Omental fat pad (tissue), 4 donors: ENCODE results near the gene NANOS3. TPM values are rescaled to one million over a fixed set of nuclear protein-coding genes. Genes with fewer than 3 reads are reported as not detected.

Source experiments
- ATAC-seq: fragments of 150-250 bp; one replicate; pipeline ENCODE4 v1.9.1; 2016; ENCODE audit warnings: mild to moderate bottlenecking, moderate library complexity; ENCODE audit not compliant: low FRiP score
- DNase-seq: peaks from one replicate; pipeline ENCODE4 v3.0.0-alpha.2; 2019; ENCODE audit warnings: low spot score
- total RNA-seq, 4 donors: library from RNA; depleted of rRNA; stranded (reverse); fragments of >200 nt; gene quantifications; one replicate each; pipeline ENCODE4 v1.1.0, GENCODE V29; 2016
- TF ChIP-seq, protein P1 (sequence below), 3 donors: fragments of 450-650 bp; IDR thresholded peaks; one replicate each; pipeline ENCODE4 v1.5.1; 2016 to 2017; ENCODE audit warnings: antibody characterized with exemption in 3 of 3, mild to moderate bottlenecking in 3 of 3, moderate library complexity in 2 of 3

Gene NANOS3
- total RNA-seq, 4 donors from 2014 or later = not detected

DNA sequence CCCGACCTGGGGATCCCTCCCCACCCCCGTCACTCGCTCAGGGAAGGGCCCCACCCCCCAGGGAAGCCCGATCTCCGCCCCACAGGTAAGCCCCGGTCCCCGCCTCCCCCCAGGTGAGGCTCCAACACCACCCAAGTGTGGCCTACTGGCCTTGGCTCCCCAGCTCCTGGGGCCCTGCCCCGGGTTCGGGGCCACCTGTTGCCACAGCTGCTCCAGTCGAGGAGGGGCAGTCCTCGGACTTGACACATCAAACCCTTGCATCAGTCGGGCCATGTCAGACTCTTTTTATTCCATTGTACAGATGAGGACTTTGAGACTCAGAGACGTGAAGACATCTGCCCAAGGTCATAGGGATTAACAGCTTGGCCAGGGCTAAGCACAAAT is 29.6 kb downstream of the NANOS3 start:
- TF ChIP-seq, protein P1, sequence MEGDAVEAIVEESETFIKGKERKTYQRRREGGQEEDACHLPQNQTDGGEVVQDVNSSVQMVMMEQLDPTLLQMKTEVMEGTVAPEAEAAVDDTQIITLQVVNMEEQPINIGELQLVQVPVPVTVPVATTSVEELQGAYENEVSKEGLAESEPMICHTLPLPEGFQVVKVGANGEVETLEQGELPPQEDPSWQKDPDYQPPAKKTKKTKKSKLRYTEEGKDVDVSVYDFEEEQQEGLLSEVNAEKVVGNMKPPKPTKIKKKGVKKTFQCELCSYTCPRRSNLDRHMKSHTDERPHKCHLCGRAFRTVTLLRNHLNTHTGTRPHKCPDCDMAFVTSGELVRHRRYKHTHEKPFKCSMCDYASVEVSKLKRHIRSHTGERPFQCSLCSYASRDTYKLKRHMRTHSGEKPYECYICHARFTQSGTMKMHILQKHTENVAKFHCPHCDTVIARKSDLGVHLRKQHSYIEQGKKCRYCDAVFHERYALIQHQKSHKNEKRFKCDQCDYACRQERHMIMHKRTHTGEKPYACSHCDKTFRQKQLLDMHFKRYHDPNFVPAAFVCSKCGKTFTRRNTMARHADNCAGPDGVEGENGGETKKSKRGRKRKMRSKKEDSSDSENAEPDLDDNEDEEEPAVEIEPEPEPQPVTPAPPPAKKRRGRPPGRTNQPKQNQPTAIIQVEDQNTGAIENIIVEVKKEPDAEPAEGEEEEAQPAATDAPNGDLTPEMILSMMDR (IDR thresholded peaks at IDR 0.05) = no peak
- DNase-seq (no peak), ATAC-seq (no peak)

DNA sequence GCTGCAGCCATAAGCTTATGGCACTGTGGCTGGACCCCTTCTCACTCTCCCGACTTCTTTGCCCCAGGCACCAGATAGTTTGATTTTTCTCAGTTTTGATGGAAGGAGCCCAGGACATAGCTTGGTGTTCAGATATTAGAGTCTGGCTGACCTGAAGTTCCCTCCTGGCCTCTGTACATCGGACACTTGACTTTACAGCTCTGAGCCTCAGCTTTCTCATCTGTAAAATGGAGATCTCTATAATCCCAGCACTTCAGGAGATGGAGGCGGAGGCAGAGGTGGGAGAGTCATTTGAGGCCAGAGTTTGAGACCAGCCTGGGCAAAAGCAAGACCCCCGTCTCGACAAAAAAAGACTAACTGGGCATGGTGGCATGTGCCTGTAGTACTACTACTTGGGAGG is 30.0 kb downstream of the NANOS3 start:
- DNase-seq = no peak
- TF ChIP-seq, protein P1 (IDR thresholded peaks at IDR 0.05) = no peak
- ATAC-seq = no peak

DNA sequence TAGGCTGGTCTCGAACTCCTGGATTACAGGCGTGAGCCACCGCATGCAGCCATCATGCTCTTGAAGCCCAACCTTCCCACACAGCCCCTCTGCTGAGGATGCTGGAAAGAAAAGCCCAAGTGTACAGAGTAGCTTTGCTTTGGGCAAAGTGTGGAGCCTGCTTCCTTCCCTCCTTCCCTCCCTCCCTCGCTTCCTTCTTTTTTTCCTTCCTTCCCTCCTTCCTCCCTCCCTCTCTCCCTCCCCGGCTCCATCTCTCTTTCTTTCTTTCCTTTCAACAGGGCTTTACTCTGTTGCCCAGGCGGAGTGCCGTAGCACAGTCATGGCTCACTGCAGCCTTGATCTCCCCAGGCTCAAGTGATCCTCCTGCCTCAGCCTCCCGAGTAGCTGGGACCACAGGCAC is 31.7 kb downstream of the NANOS3 start:
- no peak for DNase-seq
- TF ChIP-seq, protein P1 (IDR thresholded peaks at IDR 0.05) = no peak
- ATAC-seq = no peak

DNA sequence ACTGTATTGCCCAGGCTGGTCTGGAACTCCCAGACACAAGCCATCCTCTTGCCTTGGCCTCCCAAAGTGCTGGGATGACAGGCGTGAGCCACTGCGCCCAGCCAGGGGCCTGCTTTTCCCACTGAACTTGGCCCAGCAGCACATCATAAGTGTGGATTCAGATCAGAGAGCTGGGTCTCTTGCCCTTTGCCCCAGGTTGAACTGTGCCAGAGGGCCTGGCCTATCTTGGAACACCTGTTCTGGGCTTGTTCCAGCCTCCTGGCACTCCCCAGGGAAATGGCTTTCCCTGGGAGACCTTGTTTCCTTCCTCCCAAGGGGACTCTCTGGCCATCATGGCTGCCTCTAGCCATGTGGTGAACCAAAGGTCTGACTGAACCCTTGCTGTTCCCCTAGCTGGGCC is 32.5 kb downstream of the NANOS3 start:
- ATAC-seq (no peak), DNase-seq (no peak)
- TF ChIP-seq, protein P1 (IDR thresholded peaks at IDR 0.05) = no peak

DNA sequence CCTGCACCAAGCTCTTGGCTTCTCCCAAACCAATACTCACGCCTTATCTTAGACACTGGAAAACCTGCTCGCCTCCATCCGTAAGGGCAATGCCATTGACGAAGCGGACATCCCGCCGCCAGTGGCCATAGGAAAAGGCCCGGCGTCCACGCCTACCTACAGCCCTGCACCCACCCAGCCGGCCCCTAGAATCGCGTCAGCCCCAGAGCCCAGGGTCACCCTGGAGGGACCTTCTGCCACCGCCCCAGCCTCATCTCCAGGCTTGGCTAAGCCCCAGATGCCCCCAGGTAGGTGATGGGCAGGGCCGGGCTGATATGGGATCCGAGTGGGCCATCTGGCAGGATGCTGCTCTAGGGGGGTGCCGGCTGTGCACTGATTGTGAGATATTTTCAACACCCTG is 36.4 kb downstream of the NANOS3 start:
- TF ChIP-seq, protein P1 (IDR thresholded peaks at IDR 0.05) = no peak
- ATAC-seq = no peak
- DNase-seq = no peak

DNA sequence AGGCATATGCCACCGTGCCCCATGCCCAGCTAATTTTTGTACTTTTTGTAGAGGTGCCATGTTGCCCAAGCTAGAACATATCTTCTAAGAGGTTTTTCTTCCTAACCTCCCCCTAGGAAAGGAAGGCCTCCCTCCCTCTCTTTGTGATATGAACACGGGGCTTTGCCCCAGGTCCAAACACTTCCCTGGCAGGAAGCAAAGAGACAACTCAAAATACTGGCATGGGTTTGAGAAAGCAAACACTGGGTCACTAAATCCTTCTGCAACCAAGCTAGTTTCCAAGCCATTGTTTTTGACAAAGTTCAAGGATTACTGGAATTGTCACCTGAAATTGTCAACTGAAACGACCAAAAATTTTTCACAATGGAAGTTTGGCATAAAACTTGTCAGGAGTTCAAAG is 37.8 kb downstream of the NANOS3 start:
- ATAC-seq (no peak), DNase-seq (no peak)
- TF ChIP-seq, protein P1 (IDR thresholded peaks at IDR 0.05) = no peak

DNA sequence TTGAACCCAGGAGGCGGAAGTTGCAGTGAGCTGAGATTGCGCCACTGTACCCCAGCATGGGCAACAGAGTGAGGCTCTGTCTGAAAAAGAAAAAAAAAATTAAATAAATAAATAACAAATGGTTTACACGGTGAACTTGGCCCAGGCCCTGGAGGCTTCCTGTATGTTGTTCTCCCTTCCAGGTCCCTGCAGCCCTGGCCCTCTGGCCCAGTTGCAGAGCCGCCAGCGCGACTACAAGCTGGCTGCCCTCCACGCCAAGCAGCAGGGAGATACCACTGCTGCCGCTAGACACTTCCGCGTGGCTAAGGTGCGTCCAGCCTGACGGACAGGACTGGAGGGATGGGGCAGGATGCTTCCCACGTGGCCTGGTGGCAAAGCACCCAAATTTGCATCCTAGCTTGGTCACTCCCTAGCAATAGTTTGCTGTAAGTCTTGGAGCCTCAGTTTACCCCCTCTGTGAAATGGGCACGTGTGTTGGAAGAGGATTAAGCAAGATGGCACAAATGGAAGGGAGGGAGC is 41.0 kb downstream of the NANOS3 start:
- no peak for ATAC-seq

More for the DNA sequence above, 41.0 kb downstream of the NANOS3 start:
- TF ChIP-seq, protein P1 (IDR thresholded peaks at IDR 0.05) = no peak
- DNase-seq = no peak
